Fibroblast of skin of left biceps (primary cell): ENCODE data around the gene VDAC1.
A peak's percentile ranks its signal among the peaks of the same experiment; 100 is the strongest.
"Not testable (repeated sequence)": the region's sequence is repeated elsewhere in the genome, so short reads cannot be mapped to it uniquely, and the experiment has no call there.

Source experiments
- DNase-seq, 2 experiments: peaks; one replicate each; pipeline ENCODE4 v3.0.0-alpha.2; 2013; ENCODE audit warnings: low read depth in 2 of 2

Gene VDAC1, protein sequence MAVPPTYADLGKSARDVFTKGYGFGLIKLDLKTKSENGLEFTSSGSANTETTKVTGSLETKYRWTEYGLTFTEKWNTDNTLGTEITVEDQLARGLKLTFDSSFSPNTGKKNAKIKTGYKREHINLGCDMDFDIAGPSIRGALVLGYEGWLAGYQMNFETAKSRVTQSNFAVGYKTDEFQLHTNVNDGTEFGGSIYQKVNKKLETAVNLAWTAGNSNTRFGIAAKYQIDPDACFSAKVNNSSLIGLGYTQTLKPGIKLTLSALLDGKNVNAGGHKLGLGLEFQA

DNA sequence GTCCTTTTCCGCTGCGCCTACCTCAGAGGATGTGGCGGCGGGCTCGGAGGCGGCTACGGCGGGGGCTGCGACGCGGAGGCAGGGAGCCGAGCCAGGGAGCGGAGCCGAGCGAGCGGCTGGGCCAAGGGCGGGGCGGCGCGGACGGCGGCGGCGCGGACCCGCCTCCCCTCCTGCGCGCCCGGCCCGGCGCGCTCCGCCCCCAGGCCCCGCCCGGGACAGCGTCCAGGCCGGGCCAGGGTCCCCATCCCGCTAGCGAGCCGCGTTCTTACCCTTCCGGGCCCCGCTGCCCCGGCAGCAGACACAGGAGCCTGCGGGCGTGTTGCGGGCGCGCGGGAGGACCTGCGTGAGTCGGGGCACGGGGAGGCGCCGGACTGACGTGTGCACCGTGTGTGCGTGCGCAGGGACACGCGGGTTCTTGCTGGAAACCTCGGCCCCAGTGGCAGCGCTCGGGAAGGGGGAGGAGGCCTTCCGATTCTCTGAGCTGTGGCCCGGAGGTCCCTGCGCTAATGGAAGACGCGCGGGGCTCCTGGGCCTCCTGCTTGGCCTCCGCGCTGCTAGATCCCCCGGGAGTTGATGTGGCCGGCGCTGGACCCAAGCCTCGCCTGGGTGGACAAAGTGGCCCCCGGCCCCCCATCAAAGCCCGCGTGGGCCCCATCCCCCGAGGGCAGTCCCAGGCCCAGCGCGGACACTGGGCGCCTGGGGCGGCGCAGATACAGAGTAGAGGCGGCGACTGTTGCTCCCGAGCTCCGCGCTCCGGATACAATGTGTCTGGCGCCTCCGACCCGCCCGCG, at the start of gene VDAC1:
TSS of gene VDAC1 (minus strand) at position 350 of the 791 bp plus-strand sequence. CDS start 11,963 bp downstream, outside the sequence.
- peak; percentile 69 to 71 for DNase-seq

DNA sequence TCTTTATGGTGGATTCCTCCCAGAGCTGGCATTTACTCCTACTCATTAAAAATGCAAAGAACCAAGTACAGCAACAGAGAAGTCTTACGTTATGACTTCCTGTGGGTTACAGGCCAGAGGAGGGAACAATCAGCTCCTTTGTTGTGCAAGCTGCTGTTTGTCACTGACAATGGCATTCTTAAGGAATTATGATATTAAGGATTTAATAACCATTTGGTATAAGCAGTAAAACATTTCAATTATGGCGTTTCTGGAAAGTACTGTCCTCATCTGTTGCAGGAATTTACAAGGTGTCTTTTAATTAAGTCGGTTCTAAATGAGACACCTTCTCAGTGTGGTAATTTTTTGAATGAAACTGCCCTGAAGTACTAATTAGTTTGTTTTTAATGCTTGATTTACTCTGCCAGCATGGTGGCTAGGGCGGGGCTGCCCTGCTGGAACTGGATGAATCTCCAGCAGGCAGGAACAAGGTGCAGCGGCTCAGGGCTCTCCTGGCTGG, 49.1 kb upstream of the VDAC1 start:
- DNase-seq, result no peak

DNA sequence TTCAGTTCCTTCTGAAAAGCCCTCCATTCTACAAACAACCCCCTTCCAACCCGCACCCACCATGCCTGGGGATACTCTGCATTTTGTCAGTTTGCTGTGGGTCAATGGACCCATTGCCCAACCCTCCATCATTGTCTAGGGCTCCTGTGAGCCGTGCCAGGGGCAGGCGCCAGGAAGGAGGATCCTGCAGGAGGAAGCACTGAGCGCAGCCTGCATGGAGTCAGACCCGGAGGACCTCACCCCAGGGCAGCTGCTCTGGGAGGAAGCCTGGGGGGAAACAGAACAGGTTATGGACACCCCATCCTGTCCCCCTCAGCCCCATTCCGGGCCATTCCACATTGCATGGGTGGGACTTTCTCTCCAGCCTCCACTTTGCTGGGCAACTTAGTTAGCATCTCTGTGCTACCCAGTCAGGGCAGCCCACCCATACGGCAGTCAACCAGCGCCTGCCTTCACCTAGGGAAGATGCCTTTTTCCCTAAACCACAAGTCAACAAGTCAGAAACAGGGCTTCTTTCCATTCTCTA, 48.6 kb upstream of the VDAC1 start:
- no peak for DNase-seq

DNA sequence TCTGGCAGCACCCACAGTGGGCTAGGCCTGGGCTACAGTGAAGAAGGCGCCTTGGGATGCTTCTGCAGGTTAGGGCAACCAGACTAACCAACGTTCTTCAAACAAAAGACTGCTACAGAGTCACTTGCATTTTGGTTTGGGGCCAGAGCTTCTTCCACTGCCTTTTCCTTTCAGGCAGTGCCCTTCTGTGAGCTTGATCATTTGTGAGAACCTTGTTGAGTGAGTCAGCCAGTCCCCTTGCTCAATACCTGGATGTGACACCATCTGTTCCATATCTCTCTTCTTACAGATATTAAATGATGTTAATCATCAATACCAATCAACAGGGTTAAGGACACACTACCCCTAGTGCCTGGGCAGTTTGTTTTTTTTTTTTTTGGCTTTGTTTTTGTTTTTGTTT, 46.5 kb upstream of the VDAC1 start:
- no peak for DNase-seq

DNA sequence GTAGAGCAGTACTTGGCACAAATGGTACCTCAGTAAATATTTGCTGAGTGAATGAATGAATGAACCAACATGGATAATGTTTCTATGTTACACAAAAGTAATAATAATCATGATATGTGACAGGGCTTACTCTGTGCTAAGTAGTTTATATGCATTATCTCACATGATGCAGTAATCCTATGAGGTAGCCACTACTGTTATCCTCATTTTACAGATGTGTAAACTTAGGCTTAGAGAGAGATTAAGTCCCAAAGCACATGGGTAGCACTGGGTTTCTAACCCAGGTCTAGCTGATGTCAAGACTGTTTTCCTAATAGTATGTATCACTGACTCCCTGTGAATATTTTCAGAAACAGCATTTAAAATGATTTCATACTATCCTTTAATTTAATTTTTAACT, 44.1 kb upstream of the VDAC1 start:
- DNase-seq, result no peak

DNA sequence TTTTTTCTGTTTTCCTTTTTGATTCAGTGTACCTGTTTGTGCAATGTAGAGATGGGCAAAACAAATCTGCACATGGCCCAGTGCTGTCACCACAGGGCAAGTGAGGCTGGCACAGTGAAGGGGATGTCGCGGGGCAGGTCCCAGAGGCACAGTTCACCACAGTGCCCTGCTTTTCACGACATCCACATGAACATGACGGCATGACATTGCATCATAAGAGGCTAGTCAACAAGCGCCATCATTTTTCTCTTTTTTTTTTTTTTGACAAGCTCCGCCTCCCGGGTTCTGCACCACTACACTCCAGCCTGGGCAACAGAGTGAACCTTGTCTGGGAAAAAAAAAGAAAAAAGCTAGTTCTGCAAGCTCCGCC, 42.9 kb upstream of the VDAC1 start:
- no peak for DNase-seq

DNA sequence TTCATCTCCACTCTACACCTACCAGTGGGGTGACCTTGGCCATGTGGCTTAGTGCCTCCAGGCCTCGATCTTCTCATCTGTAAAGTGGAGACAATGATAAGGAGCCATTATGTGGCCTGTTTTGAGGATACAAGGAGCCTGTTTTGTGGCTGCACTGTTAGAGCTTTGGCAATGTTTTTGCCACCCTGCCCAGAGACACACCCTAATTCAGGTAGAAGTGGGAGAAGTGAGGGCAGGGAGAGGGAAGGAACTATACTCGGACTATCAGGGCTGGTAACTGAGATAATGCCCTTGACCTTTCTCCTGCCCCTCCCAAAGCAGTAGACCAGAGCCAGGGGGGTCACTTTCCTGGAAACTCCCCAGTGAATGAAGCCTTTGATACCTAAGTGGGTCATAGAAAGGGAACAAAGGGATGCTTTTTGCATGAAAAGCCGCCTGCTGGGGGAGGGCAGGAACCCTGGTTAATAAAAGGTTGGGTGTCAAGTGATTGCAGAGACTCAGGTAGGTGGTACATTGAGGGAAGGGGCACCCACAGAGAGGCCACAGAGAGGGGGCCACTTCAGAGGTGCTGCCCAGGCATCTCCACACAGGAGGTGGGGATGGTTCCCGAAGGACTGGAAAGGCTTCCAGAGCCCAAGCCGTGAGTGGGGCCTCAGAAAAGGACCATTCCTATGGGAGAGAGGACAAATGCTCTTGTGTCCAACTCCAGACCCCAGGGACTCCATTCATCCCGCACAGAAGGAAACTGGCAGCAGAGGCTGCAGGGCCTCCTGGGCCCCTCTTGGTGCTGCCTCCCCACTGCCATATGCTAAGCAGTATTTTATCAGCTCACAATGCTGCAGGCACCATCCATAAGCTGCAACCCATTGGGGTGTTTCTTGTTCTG, 42.3 kb upstream of the VDAC1 start:
- DNase-seq, result no peak

DNA sequence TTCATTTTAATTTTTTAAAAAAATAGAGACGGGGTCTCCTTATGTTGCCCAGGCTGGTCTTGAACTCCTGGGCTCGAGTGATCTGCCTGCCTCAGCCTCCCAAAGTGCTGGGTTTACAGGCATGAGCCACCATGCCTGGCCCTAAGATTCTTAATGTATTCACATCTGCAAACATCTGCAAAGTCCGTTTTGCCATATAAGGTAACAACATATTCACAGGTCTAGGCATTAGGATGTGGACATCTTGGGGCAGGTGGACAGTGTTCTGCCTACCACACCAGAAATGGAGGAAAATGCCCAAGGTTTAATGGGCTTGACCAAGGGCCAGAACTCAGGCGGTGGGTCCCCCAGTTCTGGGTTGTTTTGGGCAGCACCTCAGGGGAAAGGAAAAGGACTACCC, 41.6 kb upstream of the VDAC1 start:
- no peak for DNase-seq

DNA sequence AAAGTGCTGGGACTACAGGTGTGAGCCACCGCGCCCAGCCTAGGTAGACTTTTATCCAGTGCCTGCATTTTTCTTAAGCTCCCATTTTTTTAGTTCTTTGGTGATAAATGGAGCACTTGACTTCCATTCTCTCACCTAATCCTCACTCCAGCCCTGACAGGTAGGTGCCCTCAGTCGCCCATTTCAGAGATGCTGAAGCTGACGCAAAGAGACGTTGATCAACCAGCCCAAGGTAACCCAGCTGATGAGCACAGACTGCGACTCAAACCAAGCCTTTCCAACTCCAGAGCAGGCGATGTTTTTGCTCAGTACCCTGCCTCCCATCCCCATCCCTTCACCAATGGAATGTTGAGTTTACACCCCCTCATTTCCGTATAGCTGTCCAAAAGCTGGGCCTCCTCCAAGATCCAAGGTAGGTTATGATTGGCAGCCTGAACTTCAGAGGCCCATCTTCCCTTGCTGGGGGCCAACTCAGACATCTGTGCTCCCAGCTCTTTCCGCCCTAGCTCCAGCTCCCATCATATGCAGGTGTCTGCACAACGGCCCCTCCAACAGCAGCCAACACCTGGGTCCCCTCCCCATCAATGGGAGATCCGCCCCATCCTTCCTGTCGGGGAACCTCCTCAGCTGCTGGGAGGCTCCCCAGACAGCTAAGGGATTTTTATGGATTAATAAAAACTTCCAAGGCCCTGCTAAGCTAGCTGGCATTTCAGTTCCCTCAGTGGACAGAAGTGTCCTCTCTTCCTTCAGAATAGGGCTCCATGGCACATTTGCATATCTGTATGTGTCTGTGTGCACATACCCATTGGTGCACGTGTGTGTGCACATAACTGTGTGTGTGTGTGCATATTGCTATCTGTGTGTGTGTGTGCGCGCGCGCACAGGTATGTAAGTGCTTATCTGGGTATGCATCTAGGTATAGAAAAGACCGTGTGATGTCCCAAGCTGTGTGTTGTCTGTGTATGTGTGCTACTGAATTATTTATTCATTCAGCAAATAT, 39.3 kb upstream of the VDAC1 start:
- DNase-seq, result no peak

DNA sequence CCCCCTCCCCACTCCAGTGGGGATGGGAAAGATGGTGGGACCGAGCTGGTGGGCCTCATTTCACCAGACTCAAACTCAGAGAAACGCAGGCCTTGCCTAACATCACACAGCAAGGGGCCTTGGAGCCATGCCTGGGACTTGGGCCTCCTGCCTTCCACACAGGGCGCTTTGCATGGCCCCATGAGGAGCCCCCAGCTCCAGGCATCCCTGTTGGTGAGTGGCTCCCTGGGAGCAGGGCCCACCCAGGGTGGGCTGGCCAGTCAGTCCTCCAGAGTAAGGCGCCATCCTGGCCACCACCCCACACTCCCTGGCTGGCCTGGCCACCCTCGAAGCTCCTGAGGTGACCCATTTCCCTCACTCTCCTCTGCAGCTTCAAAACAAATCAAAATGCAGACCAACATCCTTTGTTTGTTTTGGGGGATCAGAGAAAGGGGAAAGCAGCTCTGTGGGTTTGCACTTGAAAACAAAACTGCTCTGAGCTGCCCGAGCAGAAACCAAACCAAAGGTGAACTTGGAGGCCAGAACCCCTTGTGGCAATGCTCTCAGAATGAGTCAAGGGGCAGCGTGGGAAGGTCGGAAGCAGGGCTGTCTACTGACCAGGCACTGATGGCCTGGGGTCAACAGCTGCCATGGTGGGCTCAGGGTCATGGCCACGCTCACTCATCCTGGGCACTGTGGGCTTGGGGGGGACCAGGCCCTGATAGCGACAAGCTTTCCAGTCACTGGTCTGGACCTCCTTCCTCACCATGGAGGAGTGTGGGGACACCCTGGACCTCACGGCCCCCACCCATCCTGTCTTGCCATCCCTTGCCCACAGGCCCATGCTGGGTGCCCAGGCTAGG, 37.0 kb upstream of the VDAC1 start:
- DNase-seq, result no peak

DNA sequence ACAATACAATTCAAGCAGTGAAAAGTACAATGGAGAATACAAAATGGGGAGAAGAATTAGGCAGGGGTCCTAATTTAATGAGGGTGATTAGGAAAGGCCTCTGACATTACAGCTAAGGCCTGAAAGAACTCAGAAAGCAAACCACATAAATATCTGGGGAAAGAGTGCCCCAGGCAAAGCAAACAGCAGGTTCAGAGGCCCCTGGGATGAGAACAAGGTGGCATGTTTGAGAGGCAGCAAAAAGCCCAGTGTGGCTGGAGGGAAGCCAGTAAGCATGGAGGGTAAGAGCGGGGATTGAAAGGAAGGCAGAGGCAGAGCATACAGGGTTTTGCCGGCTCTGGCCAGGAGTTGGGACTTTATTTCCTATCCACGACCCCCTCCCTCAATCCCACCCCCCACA, 33.4 kb upstream of the VDAC1 start:
- DNase-seq, result no peak

DNA sequence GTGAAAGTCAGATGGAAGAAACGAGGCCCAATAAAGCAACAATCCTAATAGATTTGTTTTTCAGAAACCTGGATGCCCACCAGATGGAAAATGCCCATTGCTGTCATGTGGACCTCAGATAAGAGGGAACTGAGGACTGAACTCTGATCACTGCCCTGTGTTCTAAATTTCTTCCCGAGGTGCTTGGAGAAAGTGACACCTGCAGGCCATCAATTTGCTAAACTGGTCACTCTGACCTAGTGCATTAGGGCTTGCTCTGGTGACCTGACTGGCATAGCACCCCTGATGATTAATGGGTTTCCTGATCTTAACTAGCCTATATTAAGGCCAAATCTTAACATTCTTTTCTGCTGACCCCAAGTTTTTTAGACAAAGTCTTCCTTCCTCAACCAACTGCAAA, 32.4 kb upstream of the VDAC1 start:
- no peak for DNase-seq

DNA sequence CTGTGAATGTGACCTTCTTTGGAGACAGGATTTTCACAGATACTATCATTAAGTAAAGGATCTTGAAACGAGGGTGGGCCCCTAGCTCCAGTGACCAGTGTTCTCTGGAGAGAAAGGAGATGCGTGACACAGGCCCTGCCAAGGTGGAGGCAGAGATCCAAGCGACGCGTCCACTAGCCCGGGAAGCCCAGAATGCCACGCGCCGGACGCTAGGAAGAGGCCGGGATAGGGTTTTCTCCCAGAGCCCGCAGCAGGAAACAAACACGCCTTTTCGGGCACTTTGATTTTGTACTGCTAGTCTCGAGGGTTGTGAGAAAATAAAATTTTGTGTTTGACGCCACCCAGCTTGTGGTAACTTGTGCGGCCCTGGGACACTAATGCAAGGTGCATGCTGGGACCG, 29.6 kb upstream of the VDAC1 start:
- no peak for DNase-seq

DNA sequence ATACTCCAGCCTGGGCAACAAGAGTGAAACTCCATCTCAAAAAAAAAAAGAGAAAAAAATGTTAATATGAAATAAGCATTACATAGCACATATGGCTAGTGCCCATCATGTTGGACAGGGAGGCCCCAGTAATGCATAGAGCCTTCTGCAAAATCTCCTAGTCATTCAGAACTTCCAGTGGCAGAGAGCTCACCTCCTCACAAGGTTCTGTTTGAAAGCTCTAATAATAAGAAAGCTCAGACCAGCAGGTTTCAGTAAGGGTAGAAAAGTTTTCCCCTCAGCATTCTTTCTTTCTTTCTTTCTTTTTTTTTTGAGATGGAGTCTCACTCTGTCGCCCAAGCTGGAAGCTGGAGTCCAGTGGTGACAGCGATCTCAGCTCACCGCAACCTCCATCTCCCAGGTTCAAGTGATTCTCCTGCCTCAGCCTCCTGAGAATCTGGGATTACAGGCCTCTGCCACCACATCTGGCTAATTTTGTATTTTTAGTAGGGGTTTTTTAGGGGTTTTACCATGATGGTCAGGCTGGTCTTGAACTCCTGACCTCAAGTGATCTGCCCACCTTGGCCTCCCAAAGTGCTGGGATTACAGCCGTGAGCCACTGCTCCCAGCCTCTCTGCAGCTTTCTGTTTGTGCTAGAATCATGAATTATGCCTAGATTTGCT, 25.7 kb upstream of the VDAC1 start:
- not testable (repeated sequence) for DNase-seq

DNA sequence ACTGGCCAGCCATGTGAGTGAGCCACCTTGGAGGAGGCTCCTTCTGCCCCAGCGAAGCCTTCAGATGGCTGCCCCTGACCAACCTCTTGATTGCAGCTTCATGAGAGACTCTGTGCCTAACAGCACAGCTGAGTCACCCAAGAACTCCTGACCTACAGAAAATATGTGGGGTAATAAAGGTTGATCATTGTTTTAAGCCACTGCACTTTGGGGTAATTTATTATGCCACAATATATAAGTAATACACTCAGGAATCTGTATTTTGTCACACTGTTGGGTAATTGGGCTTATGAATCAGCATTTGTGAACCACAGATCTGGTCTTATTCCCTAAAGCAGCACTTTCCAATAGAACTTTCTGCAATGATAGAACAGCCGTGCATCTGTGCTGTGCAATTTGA, 24.4 kb upstream of the VDAC1 start:
- DNase-seq, result peak; percentile 81 to 82

DNA sequence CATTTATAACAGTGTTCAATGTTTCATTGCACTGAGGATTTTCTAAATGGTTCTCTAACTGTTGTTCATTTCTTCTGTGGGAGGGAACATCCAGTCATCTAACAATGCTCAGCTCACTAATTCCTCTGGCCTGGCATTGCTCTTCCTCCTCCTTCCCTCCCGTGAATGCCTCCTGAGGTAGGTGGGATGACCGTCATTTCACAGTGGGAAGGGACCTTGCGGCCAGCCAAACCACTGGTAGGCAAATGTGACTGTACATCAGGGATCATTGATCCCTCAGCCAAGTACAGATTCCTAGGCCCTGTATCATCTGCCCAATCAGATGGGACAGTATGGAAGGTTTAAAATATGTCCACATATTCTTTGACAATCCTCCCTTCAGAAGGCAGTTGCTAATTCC, 23.7 kb upstream of the VDAC1 start:
- no peak for DNase-seq

DNA sequence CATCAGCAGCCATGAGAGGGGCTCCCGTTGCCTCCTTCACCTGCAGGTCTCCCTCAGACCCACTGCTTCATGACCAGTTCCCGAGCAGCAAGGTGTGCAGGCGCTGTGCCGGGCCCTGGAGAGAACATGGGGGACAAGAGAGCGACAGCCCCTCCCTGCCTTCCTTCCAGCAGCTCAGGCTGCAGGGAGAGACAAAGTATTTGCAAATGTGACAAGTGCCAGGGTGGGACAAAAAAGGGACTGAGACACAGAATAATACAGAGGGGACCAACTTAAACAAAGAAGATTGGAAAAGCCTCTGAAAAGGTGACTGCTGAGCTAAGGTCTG, 22.5 kb upstream of the VDAC1 start:
- no peak for DNase-seq

DNA sequence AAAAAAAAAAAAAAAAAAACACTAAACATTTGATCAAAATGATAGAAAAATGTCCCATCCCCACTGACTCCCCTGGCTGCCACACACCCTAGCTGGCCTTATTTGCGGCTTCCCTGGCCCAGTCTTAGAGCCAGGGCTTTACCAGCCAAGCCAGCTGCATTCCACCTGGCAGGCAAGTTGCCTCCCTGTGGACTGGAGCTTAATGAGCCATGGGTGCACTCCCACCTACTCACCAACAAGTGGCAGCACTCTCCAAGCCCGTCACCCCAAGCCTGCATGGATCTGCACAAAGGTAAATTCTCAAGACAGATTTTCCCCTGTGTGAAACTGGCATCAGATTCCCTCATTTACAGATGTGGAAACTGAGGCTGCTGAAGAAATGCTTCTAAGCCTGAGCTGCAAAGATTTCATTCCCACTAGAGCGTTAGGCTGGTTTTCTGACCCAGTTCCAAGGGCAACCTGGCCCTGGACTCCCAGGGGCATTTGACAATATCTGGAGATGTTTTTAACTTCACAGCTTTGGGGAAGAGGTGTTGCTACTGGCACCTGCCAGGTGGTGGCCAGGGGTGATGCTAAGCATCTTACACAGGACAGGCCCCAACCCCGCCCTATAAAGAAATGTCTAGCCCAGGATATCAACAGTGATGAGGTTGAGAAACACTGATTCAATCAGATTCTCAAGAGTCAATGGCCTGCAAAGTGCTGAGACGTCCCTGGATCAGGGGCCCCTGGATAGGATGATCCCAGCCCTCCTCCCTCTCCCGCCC, 21.9 kb upstream of the VDAC1 start:
- DNase-seq, result no peak

DNA sequence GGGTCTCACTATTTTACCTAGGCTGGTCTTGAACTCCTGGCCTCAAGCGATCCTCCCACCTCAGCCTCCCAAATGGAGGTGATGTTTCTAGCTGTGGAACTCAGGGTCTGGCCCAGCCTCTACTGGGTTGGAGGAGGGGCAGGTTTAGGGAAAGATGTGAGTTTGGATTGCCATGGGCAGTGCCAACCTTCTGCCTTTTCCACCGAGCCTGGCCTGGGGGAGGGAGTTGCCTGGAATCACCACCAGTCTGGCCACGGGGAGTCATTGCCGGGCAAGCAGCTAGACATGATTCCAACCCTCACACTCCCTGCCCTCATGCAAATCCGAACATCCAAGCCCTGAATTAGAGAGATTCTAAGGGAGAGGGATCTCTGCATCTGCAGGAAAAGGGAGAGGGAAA, 21.0 kb upstream of the VDAC1 start:
- no peak for DNase-seq
